OCI-LY7 (cell line): ENCODE measurements around the gene KCNK4.

Experiments
- EZH2phosphoT487 ChIP-seq: fragments of 200-600 bp; sonication (generic); IDR thresholded peaks from 2 replicates; pipeline ENCODE4 v1.6.1; 2018; ENCODE audit warnings: low read depth, borderline replicate concordance, mild to moderate bottlenecking, mixed run types, antibody characterized with exemption, low read length, moderate library complexity, mixed read lengths
- TF ChIP-seq, protein P1 (sequence below): fragments of 200-600 bp; sonication (generic); conservative IDR thresholded peaks from 2 replicates; pipeline ENCODE4 v1.5.1; 2014; ENCODE audit warnings: mild to moderate bottlenecking, antibody characterized with exemption, low read length, moderate library complexity, mixed read lengths

DNA sequence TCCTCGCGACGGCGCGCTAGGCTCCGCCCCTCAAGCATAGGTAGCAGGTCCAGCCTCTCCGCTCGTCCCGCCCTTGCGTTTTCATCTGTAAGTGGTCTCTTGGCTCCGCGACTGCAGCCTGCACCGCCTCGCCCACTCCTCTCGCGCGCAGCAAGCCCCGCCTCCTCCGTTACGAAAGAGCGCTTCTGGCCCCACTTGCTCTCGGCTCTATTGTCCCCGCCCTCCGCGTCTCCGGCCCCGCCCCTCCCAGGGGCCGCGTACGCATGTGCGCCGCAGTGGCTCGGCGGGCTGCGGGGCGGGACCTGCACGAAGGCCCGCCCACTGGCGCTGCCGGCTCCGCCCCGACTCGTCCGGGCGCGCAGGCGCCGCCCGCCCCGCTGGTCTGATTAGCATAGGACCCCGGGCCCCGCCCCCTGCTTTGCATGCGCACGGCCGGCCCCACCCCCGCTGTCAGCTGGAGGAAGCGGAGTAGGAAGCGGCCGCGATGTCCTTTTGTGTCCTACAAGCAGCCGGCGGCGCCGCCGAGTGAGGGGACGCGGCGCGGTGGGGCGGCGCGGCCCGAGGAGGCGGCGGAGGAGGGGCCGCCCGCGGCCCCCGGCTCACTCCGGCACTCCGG, 14.1 kb downstream of the KCNK4 start, which contains the start of gene ESRRA:
- TF ChIP-seq, protein P1, sequence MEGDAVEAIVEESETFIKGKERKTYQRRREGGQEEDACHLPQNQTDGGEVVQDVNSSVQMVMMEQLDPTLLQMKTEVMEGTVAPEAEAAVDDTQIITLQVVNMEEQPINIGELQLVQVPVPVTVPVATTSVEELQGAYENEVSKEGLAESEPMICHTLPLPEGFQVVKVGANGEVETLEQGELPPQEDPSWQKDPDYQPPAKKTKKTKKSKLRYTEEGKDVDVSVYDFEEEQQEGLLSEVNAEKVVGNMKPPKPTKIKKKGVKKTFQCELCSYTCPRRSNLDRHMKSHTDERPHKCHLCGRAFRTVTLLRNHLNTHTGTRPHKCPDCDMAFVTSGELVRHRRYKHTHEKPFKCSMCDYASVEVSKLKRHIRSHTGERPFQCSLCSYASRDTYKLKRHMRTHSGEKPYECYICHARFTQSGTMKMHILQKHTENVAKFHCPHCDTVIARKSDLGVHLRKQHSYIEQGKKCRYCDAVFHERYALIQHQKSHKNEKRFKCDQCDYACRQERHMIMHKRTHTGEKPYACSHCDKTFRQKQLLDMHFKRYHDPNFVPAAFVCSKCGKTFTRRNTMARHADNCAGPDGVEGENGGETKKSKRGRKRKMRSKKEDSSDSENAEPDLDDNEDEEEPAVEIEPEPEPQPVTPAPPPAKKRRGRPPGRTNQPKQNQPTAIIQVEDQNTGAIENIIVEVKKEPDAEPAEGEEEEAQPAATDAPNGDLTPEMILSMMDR, result no peak
- TF ChIP-seq EZH2phosphoT487, result no peak
